ENCODE measurements around the gene OR8K5. TPM values are rescaled to one million over a fixed set of nuclear protein-coding genes. Genes with fewer than 3 reads are reported as not detected.

Gene OR8K5
- total and polyA plus RNA-seq, 2 experiments from 2014 or later = not detected

- TF ChIP-seq CTCF (conservative IDR thresholded peaks at IDR 0.05; ENCODE audit: low read depth in 2 of 2) (no peak), STAT1 (IDR thresholded peaks at IDR 0.05; ENCODE audit: unreplicated experiment) (no peak)
Observed at GRCh38 chr11:56140151-56140661, 19.9 kb downstream of the OR8K5 start, which contains the start of gene OR8J3 (continued).

- no peaks in the 10 kb centered on the region for H4K20me1 ChIP-seq (replicated peaks; ENCODE audit: insufficient read depth)
- H3K36me3 ChIP-seq (ENCODE audit: insufficient read depth) = no peaks in the 10 kb centered on the region
- no peak within 1 kb of the TSS for H3K4me3 ChIP-seq
- H3K4me1 Mint-ChIP-seq = no peaks in the 10 kb centered on the region
- no peaks in the 10 kb centered on the region for H3K27me3 Mint-ChIP-seq (ENCODE audit: insufficient read depth, low read depth, poor library complexity)
- H3K4me1 ChIP-seq (ENCODE audit: insufficient read depth) = no peaks in the 10 kb centered on the region
- no peaks in the 10 kb centered on the region for H3F3A ChIP-seq (replicated peaks; ENCODE audit: low read depth)
- ATAC-seq = no peak
- no peak within 1 kb of the TSS for H3K27ac Mint-ChIP-seq
- no peak for DNase-seq (ENCODE audit: low spot score)
- no peak within 1 kb of the TSS for H3K4me3 Mint-ChIP-seq
- no peaks in the 10 kb centered on the region for H3K27me3 ChIP-seq (ENCODE audit: insufficient read depth)
- H3K79me2 ChIP-seq (replicated peaks; ENCODE audit: insufficient read depth) = no peaks in the 10 kb centered on the region
- H3K27ac ChIP-seq (ENCODE audit: low read depth) = no peak within 1 kb of the TSS
- peaks cover 4% of the 10 kb centered on the region; the same call in 2 of the 3 replicates for H3K9me3 Mint-ChIP-seq
- H3K4me2 ChIP-seq = no peak within 1 kb of the TSS
- no peaks in the 10 kb centered on the region for H3K9me2 ChIP-seq (ENCODE audit: insufficient read depth)
- no peak for TF ChIP-seq ZNF331 (CRISPR knock-in tag; IDR thresholded peaks at IDR 0.05; ENCODE audit: low read depth)
- TF ChIP-seq, protein P1, sequence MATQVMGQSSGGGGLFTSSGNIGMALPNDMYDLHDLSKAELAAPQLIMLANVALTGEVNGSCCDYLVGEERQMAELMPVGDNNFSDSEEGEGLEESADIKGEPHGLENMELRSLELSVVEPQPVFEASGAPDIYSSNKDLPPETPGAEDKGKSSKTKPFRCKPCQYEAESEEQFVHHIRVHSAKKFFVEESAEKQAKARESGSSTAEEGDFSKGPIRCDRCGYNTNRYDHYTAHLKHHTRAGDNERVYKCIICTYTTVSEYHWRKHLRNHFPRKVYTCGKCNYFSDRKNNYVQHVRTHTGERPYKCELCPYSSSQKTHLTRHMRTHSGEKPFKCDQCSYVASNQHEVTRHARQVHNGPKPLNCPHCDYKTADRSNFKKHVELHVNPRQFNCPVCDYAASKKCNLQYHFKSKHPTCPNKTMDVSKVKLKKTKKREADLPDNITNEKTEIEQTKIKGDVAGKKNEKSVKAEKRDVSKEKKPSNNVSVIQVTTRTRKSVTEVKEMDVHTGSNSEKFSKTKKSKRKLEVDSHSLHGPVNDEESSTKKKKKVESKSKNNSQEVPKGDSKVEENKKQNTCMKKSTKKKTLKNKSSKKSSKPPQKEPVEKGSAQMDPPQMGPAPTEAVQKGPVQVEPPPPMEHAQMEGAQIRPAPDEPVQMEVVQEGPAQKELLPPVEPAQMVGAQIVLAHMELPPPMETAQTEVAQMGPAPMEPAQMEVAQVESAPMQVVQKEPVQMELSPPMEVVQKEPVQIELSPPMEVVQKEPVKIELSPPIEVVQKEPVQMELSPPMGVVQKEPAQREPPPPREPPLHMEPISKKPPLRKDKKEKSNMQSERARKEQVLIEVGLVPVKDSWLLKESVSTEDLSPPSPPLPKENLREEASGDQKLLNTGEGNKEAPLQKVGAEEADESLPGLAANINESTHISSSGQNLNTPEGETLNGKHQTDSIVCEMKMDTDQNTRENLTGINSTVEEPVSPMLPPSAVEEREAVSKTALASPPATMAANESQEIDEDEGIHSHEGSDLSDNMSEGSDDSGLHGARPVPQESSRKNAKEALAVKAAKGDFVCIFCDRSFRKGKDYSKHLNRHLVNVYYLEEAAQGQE (IDR thresholded peaks at IDR 0.05; ENCODE audit: unreplicated experiment) = no peak
- TF ChIP-seq JUNB (IDR thresholded peaks at IDR 0.05; ENCODE audit: unreplicated experiment) = no peak
- TF ChIP-seq EZH2 (IDR thresholded peaks at IDR 0.05; ENCODE audit: low read depth, unreplicated experiment) = no peak
- TF ChIP-seq ETS1 (IDR thresholded peaks at IDR 0.05) = no peak
- no peak for TF ChIP-seq CREB1 (CRISPR knock-in tag; IDR thresholded peaks at IDR 0.05; ENCODE audit: low read depth)
- no peak for TF ChIP-seq POLR2AphosphoS5 (IDR thresholded peaks at IDR 0.05; ENCODE audit: low read depth)
- TF ChIP-seq STAT1 (IDR thresholded peaks at IDR 0.05; ENCODE audit: unreplicated experiment) = no peak
- peaks cover 2% of the 10 kb centered on the region; the same call in 1 of the 3 replicates for H3K36me3 Mint-ChIP-seq (ENCODE audit: low read depth)
- no peak within 1 kb of the TSS for H2AFZ ChIP-seq
Observed at GRCh38 chr11:56122073-56122472, 38.0 kb downstream of the OR8K5 start, which contains the start of gene OR8H3. Gene OR8H3, plus strand, starts transcription at chr11:56122373. Its CDS starts 0 bp downstream, at chr11:56122373.

Other genes with a start within 250 kb of the OR8K5 start
- not detected in 2 replicates for gene OR5W2, start 245.7 kb downstream of the OR8K5 start, total RNA-seq (2014; rRNA removed; shearing (Covaris generic))
- not detected in 2 replicates for gene OR5W2, start 245.7 kb downstream of the OR8K5 start, polyA plus RNA-seq (2016; fragmentation: Nextera tagmentation; extraction: Ambion mirVana)
- not detected in 2 replicates for gene OR5I1, start 223.9 kb downstream of the OR8K5 start, total RNA-seq (2014; rRNA removed; shearing (Covaris generic))
- gene OR5I1, start 223.9 kb downstream of the OR8K5 start, polyA plus RNA-seq (2016; fragmentation: Nextera tagmentation; extraction: Ambion mirVana) = not detected in 2 replicates
- 0.10 and 0.58 TPM in 2 replicates for gene OR10AG1, start 190.4 kb downstream of the OR8K5 start, total RNA-seq (2014; rRNA removed; shearing (Covaris generic))
- gene OR10AG1, start 190.4 kb downstream of the OR8K5 start, polyA plus RNA-seq (2016; fragmentation: Nextera tagmentation; extraction: Ambion mirVana) = 0.06 TPM in 1 of 2 replicates, not detected in the other
- gene OR5F1, start 165.7 kb downstream of the OR8K5 start, total RNA-seq (2014; rRNA removed; shearing (Covaris generic)) = not detected in 2 replicates
- gene OR5F1, start 165.7 kb downstream of the OR8K5 start, polyA plus RNA-seq (2016; fragmentation: Nextera tagmentation; extraction: Ambion mirVana) = not detected in 2 replicates
- gene OR5AS1, start 132.7 kb downstream of the OR8K5 start, total RNA-seq (2014; rRNA removed; shearing (Covaris generic)) = not detected in 2 replicates
- gene OR5AS1, start 132.7 kb downstream of the OR8K5 start, polyA plus RNA-seq (2016; fragmentation: Nextera tagmentation; extraction: Ambion mirVana) = not detected in 2 replicates
- not detected in 2 replicates for gene OR8I2, start 67.0 kb downstream of the OR8K5 start, total RNA-seq (2014; rRNA removed; shearing (Covaris generic))
- not detected in 2 replicates for gene OR8I2, start 67.0 kb downstream of the OR8K5 start, polyA plus RNA-seq (2016; fragmentation: Nextera tagmentation; extraction: Ambion mirVana)
- not detected in 2 replicates for gene OR8H2, start 56.6 kb downstream of the OR8K5 start, total RNA-seq (2014; rRNA removed; shearing (Covaris generic))
- not detected in 2 replicates for gene OR8H2, start 56.6 kb downstream of the OR8K5 start, polyA plus RNA-seq (2016; fragmentation: Nextera tagmentation; extraction: Ambion mirVana)
- gene OR8H3, start 37.9 kb downstream of the OR8K5 start, total RNA-seq (2014; rRNA removed; shearing (Covaris generic)) = not detected in 2 replicates
- gene OR8H3, start 37.9 kb downstream of the OR8K5 start, polyA plus RNA-seq (2016; fragmentation: Nextera tagmentation; extraction: Ambion mirVana) = not detected in 2 replicates
- gene OR8J3, start 20.1 kb downstream of the OR8K5 start, total RNA-seq (2014; rRNA removed; shearing (Covaris generic)) = not detected in 2 replicates
- not detected in 2 replicates for gene OR8J3, start 20.1 kb downstream of the OR8K5 start, polyA plus RNA-seq (2016; fragmentation: Nextera tagmentation; extraction: Ambion mirVana)
- gene OR5J2, start 16.3 kb upstream of the OR8K5 start, total RNA-seq (2014; rRNA removed; shearing (Covaris generic)) = not detected in 2 replicates
- gene OR5J2, start 16.3 kb upstream of the OR8K5 start, polyA plus RNA-seq (2016; fragmentation: Nextera tagmentation; extraction: Ambion mirVana) = not detected in 2 replicates
- gene OR5T2, start 73.9 kb upstream of the OR8K5 start, total RNA-seq (2014; rRNA removed; shearing (Covaris generic)) = not detected in 2 replicates
- not detected in 2 replicates for gene OR5T2, start 73.9 kb upstream of the OR8K5 start, polyA plus RNA-seq (2016; fragmentation: Nextera tagmentation; extraction: Ambion mirVana)
- gene OR5T3, start 91.9 kb upstream of the OR8K5 start, total RNA-seq (2014; rRNA removed; shearing (Covaris generic)) = not detected in 2 replicates
- gene OR5T3, start 91.9 kb upstream of the OR8K5 start, polyA plus RNA-seq (2016; fragmentation: Nextera tagmentation; extraction: Ambion mirVana) = not detected in 2 replicates
- gene OR5T1, start 113.8 kb upstream of the OR8K5 start, total RNA-seq (2014; rRNA removed; shearing (Covaris generic)) = not detected in 2 replicates
- not detected in 2 replicates for gene OR5T1, start 113.8 kb upstream of the OR8K5 start, polyA plus RNA-seq (2016; fragmentation: Nextera tagmentation; extraction: Ambion mirVana)
- gene OR8H1, start 131.9 kb upstream of the OR8K5 start, total RNA-seq (2014; rRNA removed; shearing (Covaris generic)) = not detected in 2 replicates
- not detected in 2 replicates for gene OR8H1, start 131.9 kb upstream of the OR8K5 start, polyA plus RNA-seq (2016; fragmentation: Nextera tagmentation; extraction: Ambion mirVana)
- not detected in 2 replicates for gene OR8K3, start 154.8 kb upstream of the OR8K5 start, total RNA-seq (2014; rRNA removed; shearing (Covaris generic))
- gene OR8K3, start 154.8 kb upstream of the OR8K5 start, polyA plus RNA-seq (2016; fragmentation: Nextera tagmentation; extraction: Ambion mirVana) = not detected in 2 replicates
- gene OR8K1, start 185.7 kb upstream of the OR8K5 start, total RNA-seq (2014; rRNA removed; shearing (Covaris generic)) = not detected in 2 replicates
- not detected in 2 replicates for gene OR8K1, start 185.7 kb upstream of the OR8K5 start, polyA plus RNA-seq (2016; fragmentation: Nextera tagmentation; extraction: Ambion mirVana)
- gene OR8J1, start 194.0 kb upstream of the OR8K5 start, total RNA-seq (2014; rRNA removed; shearing (Covaris generic)) = not detected in 2 replicates
- not detected in 2 replicates for gene OR8J1, start 194.0 kb upstream of the OR8K5 start, polyA plus RNA-seq (2016; fragmentation: Nextera tagmentation; extraction: Ambion mirVana)
- not detected in 2 replicates for gene OR8U1, start 215.3 kb upstream of the OR8K5 start, total RNA-seq (2014; rRNA removed; shearing (Covaris generic))
- not detected in 2 replicates for gene OR8U1, start 215.3 kb upstream of the OR8K5 start, polyA plus RNA-seq (2016; fragmentation: Nextera tagmentation; extraction: Ambion mirVana)

Data from GM23338 (cell line).